ENCODE data around the gene PHF12.
A peak's percentile ranks its signal among the peaks of the same experiment; 100 is the strongest.

Gene PHF12

GRCh38 chr17:28985950-28986713 lies 34.8 kb upstream of the PHF12 start:
- H3K79me2 ChIP-seq (ENCODE audit: insufficient read depth, low read length), result no peaks in the 10 kb centered on the region
- no peaks in the 10 kb centered on the region for H3K36me3 ChIP-seq (ENCODE audit: insufficient read depth, low read length)
- H3K4me3 ChIP-seq (ENCODE audit: low read depth in 1 of 2, low read length in 2 of 2), result no peak overlapping the region
- DNase-seq (no peak), ATAC-seq (ENCODE audit: insufficient read depth, low read depth) (no peak)
- no peak for TF ChIP-seq CTCF (IDR thresholded peaks at IDR 0.05; ENCODE audit: borderline replicate concordance, extremely low read depth, low read length, poor library complexity, severe bottlenecking)
- no peak for TF ChIP-seq EZH2 (IDR thresholded peaks at IDR 0.05; ENCODE audit: borderline replicate concordance, low read depth, low read length, severe bottlenecking)
- H3K4me1 ChIP-seq (ENCODE audit: insufficient read depth, low read length), result peaks cover 8% of the 10 kb centered on the region; the same call in 1 of the 2 replicates
- H2AFZ ChIP-seq (ENCODE audit: low read depth, low read length), result no peak overlapping the region
- no peak overlapping the region for H3K4me2 ChIP-seq (ENCODE audit: insufficient read depth, low read length)
- H3K9me3 ChIP-seq (ENCODE audit: insufficient read depth, low read length, severe bottlenecking), result no peaks in the 10 kb centered on the region
- no peak overlapping the region for H3K9ac ChIP-seq (ENCODE audit: low read depth, low read length)
- H3K27ac ChIP-seq (ENCODE audit: low read length), result no peak overlapping the region
- H3K27me3 ChIP-seq (ENCODE audit: insufficient read depth, low read length, poor library complexity), result no peaks in the 10 kb centered on the region
- H4K20me1 ChIP-seq (ENCODE audit: insufficient read depth, low read length), result no peaks in the 10 kb centered on the region

- no peak overlapping the region for H3K27ac ChIP-seq (ENCODE audit: low read length)
- no peak overlapping the region for H3K9ac ChIP-seq (ENCODE audit: low read depth, low read length)
- TF ChIP-seq CTCF (IDR thresholded peaks at IDR 0.05; ENCODE audit: borderline replicate concordance, extremely low read depth, low read length, poor library complexity, severe bottlenecking) (no peak), EZH2 (IDR thresholded peaks at IDR 0.05; ENCODE audit: borderline replicate concordance, low read depth, low read length, severe bottlenecking) (no peak)
- no peaks in the 10 kb centered on the region for H3K79me2 ChIP-seq (ENCODE audit: insufficient read depth, low read length)
- H3K4me1 ChIP-seq (ENCODE audit: insufficient read depth, low read length), result peaks cover 8% of the 10 kb centered on the region; the same call in 1 of the 2 replicates
- H3K4me3 ChIP-seq (ENCODE audit: low read depth in 1 of 2, low read length in 2 of 2), result no peak overlapping the region
- H3K9me3 ChIP-seq (ENCODE audit: insufficient read depth, low read length, severe bottlenecking), result no peaks in the 10 kb centered on the region
- ATAC-seq (ENCODE audit: insufficient read depth, low read depth) (no peak), DNase-seq (no peak)
- no peaks in the 10 kb centered on the region for H4K20me1 ChIP-seq (ENCODE audit: insufficient read depth, low read length)
- H3K4me2 ChIP-seq (ENCODE audit: insufficient read depth, low read length), result no peak overlapping the region
- H3K36me3 ChIP-seq (ENCODE audit: insufficient read depth, low read length), result no peaks in the 10 kb centered on the region
- H2AFZ ChIP-seq (ENCODE audit: low read depth, low read length), result no peak overlapping the region
- no peaks in the 10 kb centered on the region for H3K27me3 ChIP-seq (ENCODE audit: insufficient read depth, low read length, poor library complexity)
Measured at GRCh38 chr17:28983286-28984230, 32.2 kb upstream of the PHF12 start.

GRCh38 chr17:28982131-28982793 lies 30.9 kb upstream of the PHF12 start:
- Histone ChIP-seq H3K79me2 (ENCODE audit: insufficient read depth, low read length) (no peaks in the 10 kb centered on the region), H3K9me3 (ENCODE audit: insufficient read depth, low read length, severe bottlenecking) (no peaks in the 10 kb centered on the region), H3K36me3 (ENCODE audit: insufficient read depth, low read length) (no peaks in the 10 kb centered on the region), H3K4me1 (ENCODE audit: insufficient read depth, low read length) (peaks cover 8% of the 10 kb centered on the region; the same call in 1 of the 2 replicates), H3K9ac (ENCODE audit: low read depth, low read length) (no peak overlapping the region), H3K27ac (ENCODE audit: low read length) (no peak overlapping the region), H3K4me3 (ENCODE audit: low read depth in 1 of 2, low read length in 2 of 2) (no peak overlapping the region), H4K20me1 (ENCODE audit: insufficient read depth, low read length) (no peaks in the 10 kb centered on the region), H3K27me3 (ENCODE audit: insufficient read depth, low read length, poor library complexity) (no peaks in the 10 kb centered on the region), H2AFZ (ENCODE audit: low read depth, low read length) (no peak overlapping the region), H3K4me2 (ENCODE audit: insufficient read depth, low read length) (no peak overlapping the region)
- DNase-seq (peak; percentile 27), ATAC-seq (ENCODE audit: insufficient read depth, low read depth) (peak; percentile 72)
- TF ChIP-seq EZH2 (IDR thresholded peaks at IDR 0.05; ENCODE audit: borderline replicate concordance, low read depth, low read length, severe bottlenecking), result no peak
- no peak for TF ChIP-seq CTCF (IDR thresholded peaks at IDR 0.05; ENCODE audit: borderline replicate concordance, extremely low read depth, low read length, poor library complexity, severe bottlenecking)

Measured in DND-41 (cell line).